Muscle layer of colon (tissue), 2 donors: ENCODE results near the gene CBR4.

ENCODE experiments used
- H3K27ac ChIP-seq: one replicate; pipeline ENCODE4 v1.7.0; 2013; ENCODE audit warnings: low read depth, mild to moderate bottlenecking, low read length, moderate library complexity
- H3K27me3 ChIP-seq, 2 donors: one replicate each; pipeline ENCODE4 v1.7.0; 2013; ENCODE audit warnings: low read length in 2 of 2, mild to moderate bottlenecking in 2 of 2; ENCODE audit not compliant: insufficient read depth in 2 of 2, control insufficient read depth in 1 of 2
- H3K36me3 ChIP-seq: one replicate; pipeline ENCODE4 v1.7.0; 2013; ENCODE audit warnings: mild to moderate bottlenecking, low read length; ENCODE audit not compliant: insufficient read depth
- H3K4me1 ChIP-seq: one replicate; pipeline ENCODE4 v1.7.0; 2013; ENCODE audit warnings: mild to moderate bottlenecking, low read length; ENCODE audit not compliant: insufficient read depth
- H3K4me3 ChIP-seq, 2 donors: one replicate each; pipeline ENCODE4 v1.7.0; 2013; ENCODE audit warnings: low read length in 2 of 2, low read depth in 1 of 2, mild to moderate bottlenecking in 1 of 2, moderate library complexity in 1 of 2
- H3K9ac ChIP-seq: one replicate; pipeline ENCODE4 v1.7.0; 2013; ENCODE audit warnings: low read length
- H3K9me3 ChIP-seq: one replicate; pipeline ENCODE4 v1.7.0; 2013; ENCODE audit warnings: mild to moderate bottlenecking, low read length
- donor health status: abdominal sarcoma.
- donor health status: Adenocarcinoma of cecum.

CBR4 gene

GRCh38 chr4:169010125-169011023 is at the start of gene CBR4:
CBR4 (minus strand) TSS chr4:169010255; CDS start chr4:169010089, 166 bp downstream.
- H3K27me3 ChIP-seq: no peaks in the 10 kb centered on the region
- no peaks in the 10 kb centered on the region for H3K9me3 ChIP-seq
- peak within 1 kb of the TSS; percentile 74 to 78 for H3K4me3 ChIP-seq
- H3K4me1 ChIP-seq: peaks cover 28% of the 10 kb centered on the region
- H3K36me3 ChIP-seq: no peaks in the 10 kb centered on the region
- H3K9ac ChIP-seq: peak within 1 kb of the TSS; percentile 81
- H3K27ac ChIP-seq: peak within 1 kb of the TSS; percentile 90

GRCh38 chr4:169059306-169060211 is 49.5 kb upstream of the CBR4 start:
- no peak overlapping the region for H3K4me3 ChIP-seq
- no peaks in the 10 kb centered on the region for H3K27me3 ChIP-seq
- no peak overlapping the region for H3K27ac ChIP-seq
- H3K9me3 ChIP-seq: no peaks in the 10 kb centered on the region
- H3K4me1 ChIP-seq: peaks cover 21% of the 10 kb centered on the region
- no peaks in the 10 kb centered on the region for H3K36me3 ChIP-seq
- no peak overlapping the region for H3K9ac ChIP-seq

GRCh38 chr4:169058312-169058711 is 48.3 kb upstream of the CBR4 start:
- no peaks in the 10 kb centered on the region for H3K9me3 ChIP-seq

GRCh38 chr4:169054879-169055278 is 44.8 kb upstream of the CBR4 start:
- H3K4me1 ChIP-seq: peaks cover 1% of the 10 kb centered on the region
- H3K27ac ChIP-seq: no peak overlapping the region
- no peaks in the 10 kb centered on the region for H3K9me3 ChIP-seq
- H3K9ac ChIP-seq: no peak overlapping the region
- no peaks in the 10 kb centered on the region for H3K36me3 ChIP-seq
- H3K27me3 ChIP-seq: no peaks in the 10 kb centered on the region
- no peak overlapping the region for H3K4me3 ChIP-seq

More at GRCh38 chr4:169058312-169058711, 48.3 kb upstream of the CBR4 start:
- Histone ChIP-seq H3K4me3 (no peak overlapping the region), H3K27me3 (no peaks in the 10 kb centered on the region), H3K4me1 (peaks cover 21% of the 10 kb centered on the region), H3K9ac (no peak overlapping the region), H3K36me3 (no peaks in the 10 kb centered on the region), H3K27ac (no peak overlapping the region)

GRCh38 chr4:169052594-169052945 is 42.5 kb upstream of the CBR4 start:
- no peaks in the 10 kb centered on the region for H3K27me3 ChIP-seq
- no peak overlapping the region for H3K27ac ChIP-seq
- no peak overlapping the region for H3K9ac ChIP-seq
- H3K36me3 ChIP-seq: no peaks in the 10 kb centered on the region
- H3K4me1 ChIP-seq: no peaks in the 10 kb centered on the region
- H3K4me3 ChIP-seq: no peak overlapping the region
- H3K9me3 ChIP-seq: no peaks in the 10 kb centered on the region

- Histone ChIP-seq H3K4me1 (no peaks in the 10 kb centered on the region), H3K9ac (no peak overlapping the region), H3K36me3 (no peaks in the 10 kb centered on the region)
Measured at GRCh38 chr4:169051761-169052593, 41.9 kb upstream of the CBR4 start.

GRCh38 chr4:169050881-169051760 is 41.1 kb upstream of the CBR4 start:
- no peak overlapping the region for H3K4me3 ChIP-seq
- H3K4me1 ChIP-seq: no peaks in the 10 kb centered on the region
- H3K36me3 ChIP-seq: no peaks in the 10 kb centered on the region
- H3K9ac ChIP-seq: no peak overlapping the region
- no peaks in the 10 kb centered on the region for H3K9me3 ChIP-seq
- no peak overlapping the region for H3K27ac ChIP-seq
- H3K27me3 ChIP-seq: no peaks in the 10 kb centered on the region

More at GRCh38 chr4:169051761-169052593, 41.9 kb upstream of the CBR4 start:
- no peak overlapping the region for H3K27ac ChIP-seq
- no peaks in the 10 kb centered on the region for H3K27me3 ChIP-seq
- no peaks in the 10 kb centered on the region for H3K9me3 ChIP-seq
- H3K4me3 ChIP-seq: no peak overlapping the region

GRCh38 chr4:169050284-169050683 is 40.2 kb upstream of the CBR4 start:
- Histone ChIP-seq H3K36me3 (no peaks in the 10 kb centered on the region), H3K27ac (no peak overlapping the region), H3K4me1 (no peaks in the 10 kb centered on the region), H3K9me3 (no peaks in the 10 kb centered on the region), H3K4me3 (no peak overlapping the region), H3K27me3 (no peaks in the 10 kb centered on the region), H3K9ac (no peak overlapping the region)

GRCh38 chr4:169048868-169049414 is 38.9 kb upstream of the CBR4 start:
- no peak overlapping the region for H3K27ac ChIP-seq
- no peaks in the 10 kb centered on the region for H3K4me1 ChIP-seq
- H3K36me3 ChIP-seq: no peaks in the 10 kb centered on the region
- no peaks in the 10 kb centered on the region for H3K27me3 ChIP-seq
- H3K4me3 ChIP-seq: no peak overlapping the region
- no peaks in the 10 kb centered on the region for H3K9me3 ChIP-seq
- H3K9ac ChIP-seq: no peak overlapping the region

GRCh38 chr4:169047956-169048355 is 37.9 kb upstream of the CBR4 start:
- H3K27ac ChIP-seq: no peak overlapping the region
- H3K4me3 ChIP-seq: no peak overlapping the region
- no peaks in the 10 kb centered on the region for H3K4me1 ChIP-seq
- H3K9me3 ChIP-seq: no peaks in the 10 kb centered on the region
- H3K36me3 ChIP-seq: no peaks in the 10 kb centered on the region
- H3K27me3 ChIP-seq: no peaks in the 10 kb centered on the region
- no peak overlapping the region for H3K9ac ChIP-seq
